ENCODE data around the gene NRM.

GRCh38 chr6:30711758-30712380, 21.1 kb upstream of the NRM start:
- TF ChIP-seq, protein P1, sequence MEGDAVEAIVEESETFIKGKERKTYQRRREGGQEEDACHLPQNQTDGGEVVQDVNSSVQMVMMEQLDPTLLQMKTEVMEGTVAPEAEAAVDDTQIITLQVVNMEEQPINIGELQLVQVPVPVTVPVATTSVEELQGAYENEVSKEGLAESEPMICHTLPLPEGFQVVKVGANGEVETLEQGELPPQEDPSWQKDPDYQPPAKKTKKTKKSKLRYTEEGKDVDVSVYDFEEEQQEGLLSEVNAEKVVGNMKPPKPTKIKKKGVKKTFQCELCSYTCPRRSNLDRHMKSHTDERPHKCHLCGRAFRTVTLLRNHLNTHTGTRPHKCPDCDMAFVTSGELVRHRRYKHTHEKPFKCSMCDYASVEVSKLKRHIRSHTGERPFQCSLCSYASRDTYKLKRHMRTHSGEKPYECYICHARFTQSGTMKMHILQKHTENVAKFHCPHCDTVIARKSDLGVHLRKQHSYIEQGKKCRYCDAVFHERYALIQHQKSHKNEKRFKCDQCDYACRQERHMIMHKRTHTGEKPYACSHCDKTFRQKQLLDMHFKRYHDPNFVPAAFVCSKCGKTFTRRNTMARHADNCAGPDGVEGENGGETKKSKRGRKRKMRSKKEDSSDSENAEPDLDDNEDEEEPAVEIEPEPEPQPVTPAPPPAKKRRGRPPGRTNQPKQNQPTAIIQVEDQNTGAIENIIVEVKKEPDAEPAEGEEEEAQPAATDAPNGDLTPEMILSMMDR (conservative IDR thresholded peaks at IDR 0.05) = no peak
- TF ChIP-seq ZFX (IDR thresholded peaks at IDR 0.05) = no peak
